NCI-H146 treated with DMSO at 0.1 percent for 48 hours (cell line): ENCODE results near the gene PAX5.
"Not testable (repeated sequence)": the region's sequence is repeated elsewhere in the genome, so short reads cannot be mapped to it uniquely, and the experiment has no call there.

Experiments used
- DNase-seq: peaks from one replicate; lab custom pipeline; 2025; ENCODE audit not compliant: unreplicated experiment; lab: John Stamatoyannopoulos, UW

PAX5 gene

DNA sequence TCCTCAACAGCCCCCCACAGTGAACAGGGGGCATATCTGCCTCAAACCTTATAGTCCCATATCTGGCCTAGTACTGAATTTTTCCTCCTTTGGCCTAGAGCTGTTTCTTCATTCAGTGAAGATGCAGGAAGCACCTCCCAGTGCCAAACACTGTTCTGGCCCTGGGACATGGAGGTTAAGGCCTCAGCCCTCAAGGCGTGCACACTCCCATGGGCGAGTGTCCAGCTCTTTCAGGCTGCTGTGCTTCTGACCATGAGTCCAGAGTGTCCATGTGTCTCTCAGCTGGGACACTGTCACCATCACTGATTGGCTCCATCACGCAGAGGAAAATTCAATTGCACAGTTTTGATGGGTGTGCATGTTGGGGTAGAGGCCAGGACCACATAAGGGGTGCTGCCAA, 151.5 kb downstream of the PAX5 start:
- no peak for DNase-seq

DNA sequence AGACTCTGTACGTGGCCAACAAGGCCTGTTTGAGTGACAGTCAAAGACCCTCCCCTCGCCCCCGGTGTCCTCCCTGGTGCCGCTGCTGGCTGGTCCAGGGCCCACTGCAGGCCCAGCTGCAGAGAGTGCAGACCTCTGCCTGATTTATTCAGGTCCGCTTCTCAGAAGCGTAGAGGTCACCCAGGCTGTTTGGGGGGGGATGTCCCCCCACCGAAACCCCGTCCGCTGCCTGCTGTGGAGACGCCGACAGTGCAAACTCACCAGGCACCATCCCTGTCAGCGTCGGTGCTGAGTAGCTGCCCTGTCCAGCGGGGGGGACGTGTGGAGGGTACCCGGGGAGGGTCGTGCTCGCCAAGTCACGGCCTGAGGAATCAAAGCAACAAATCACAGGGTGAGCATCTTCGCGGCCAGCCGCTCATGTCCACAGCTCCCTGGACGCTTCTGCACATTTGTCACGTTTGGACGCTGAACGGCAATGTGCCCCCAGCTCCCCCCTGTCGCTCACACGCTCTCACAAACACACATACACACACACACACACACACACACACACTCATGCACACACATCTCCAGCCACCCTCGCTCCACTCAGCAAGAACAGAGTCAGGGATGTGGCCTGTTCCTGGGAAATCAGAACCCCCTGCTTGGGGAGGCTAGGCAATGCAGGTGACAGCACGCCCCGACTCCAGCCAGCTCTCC, 152.2 kb downstream of the PAX5 start:
- no peak for DNase-seq

DNA sequence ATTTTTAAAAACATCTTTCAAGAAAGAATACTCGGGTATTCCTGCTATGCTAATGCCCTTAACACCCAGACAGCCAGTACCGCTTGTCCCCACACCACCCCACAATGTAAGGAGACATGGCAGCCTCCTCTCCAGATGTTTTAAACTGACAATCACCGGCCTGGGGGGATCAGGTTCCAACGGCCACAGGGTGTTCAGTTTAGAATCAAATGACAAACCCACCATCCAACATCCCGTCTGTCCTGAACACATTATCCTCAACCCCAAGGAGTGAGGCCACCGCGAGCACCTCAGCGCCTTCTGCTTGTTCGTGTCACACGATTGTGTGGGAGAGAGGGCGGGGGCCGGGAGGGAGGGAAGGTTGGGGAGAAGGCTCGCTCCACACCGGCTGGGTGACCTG, 152.8 kb downstream of the PAX5 start:
- DNase-seq, result no peak

DNA sequence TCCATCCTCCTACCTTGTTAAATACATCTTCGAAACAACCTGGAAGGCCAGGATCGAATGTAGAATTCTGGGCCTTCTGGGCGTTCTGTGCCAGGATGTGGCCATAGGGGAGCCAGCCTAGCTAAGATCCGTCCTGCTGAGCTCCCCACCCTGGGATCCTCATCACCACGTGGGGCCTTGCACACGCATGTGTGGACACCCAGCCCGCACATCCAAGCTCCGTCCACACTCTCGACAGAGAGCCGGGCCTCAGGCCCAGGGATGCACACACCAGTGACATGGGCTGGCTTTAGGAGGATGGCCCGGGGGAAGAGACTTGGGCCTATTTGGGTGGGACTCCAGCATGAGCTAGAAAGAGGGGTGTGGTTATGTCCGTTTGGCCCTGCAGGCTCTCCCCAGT, 154.0 kb downstream of the PAX5 start:
- DNase-seq, result no peak

DNA sequence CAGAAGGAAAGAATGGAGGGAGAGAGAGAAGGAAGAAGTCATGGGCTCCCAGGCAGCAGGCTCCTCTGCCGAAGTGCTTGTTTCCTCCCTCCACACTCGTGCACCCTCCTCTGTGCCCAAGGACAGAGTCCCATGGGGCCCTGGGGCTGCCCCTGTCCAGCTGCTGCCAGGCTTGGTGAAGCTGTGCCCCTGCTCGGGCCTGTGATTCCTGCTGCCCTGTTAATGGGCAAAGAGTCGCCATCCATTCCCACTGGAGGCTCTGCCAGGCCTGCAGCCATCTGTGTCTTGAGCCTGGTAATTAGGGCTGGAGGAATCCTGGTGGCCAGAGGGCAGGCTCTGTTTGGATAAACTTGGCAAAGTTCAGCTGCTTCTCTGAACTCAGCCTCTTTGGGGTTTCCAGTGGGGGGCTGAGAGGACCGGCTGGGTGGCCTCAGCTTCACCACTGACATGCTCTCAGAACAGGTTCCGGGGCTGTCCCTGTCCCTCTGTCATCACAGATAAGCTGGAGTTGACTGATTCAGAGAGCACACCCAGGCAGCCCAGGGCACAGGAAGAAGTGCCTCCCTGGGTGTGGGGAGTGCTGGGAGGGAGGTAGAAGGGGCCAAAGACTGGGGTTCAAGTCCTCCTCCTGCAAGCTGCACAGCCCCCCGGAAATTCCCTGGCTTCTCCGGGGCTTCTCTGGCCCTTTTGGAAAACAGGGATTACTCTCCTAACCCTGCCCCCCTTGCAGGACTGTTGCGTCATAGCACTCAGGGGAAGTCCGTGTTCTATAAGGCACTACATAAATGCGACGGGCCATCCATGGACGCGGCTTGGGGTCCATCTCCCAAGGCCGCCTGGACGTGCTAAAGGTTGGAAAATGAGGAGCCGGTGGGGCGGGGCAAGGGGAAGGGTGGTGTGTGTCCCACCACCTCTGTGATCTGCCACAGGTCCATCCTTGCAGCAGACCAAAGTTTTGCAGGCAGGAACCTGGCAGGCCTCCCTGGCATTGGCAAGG, 154.8 kb downstream of the PAX5 start:
- DNase-seq, result no peak

DNA sequence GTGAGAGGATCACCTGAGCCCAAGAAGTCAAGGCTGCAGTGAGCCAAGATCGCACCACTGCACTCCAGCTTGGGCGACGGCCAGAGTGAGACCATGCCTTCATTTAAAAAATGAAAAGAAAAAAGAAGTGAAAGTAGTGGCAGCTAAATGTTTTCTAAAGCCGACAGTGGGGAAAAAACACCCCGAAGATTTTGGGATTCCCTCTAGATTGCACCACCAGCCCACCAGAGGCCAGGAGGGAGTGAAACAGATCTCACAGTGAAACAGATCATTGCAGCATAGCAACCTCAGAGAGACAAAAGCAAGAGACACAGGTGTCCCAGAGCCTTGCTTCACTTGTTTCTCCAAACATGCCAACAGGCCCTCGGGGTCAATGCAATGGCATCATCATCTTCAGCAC, 156.8 kb downstream of the PAX5 start:
- DNase-seq, result no peak

DNA sequence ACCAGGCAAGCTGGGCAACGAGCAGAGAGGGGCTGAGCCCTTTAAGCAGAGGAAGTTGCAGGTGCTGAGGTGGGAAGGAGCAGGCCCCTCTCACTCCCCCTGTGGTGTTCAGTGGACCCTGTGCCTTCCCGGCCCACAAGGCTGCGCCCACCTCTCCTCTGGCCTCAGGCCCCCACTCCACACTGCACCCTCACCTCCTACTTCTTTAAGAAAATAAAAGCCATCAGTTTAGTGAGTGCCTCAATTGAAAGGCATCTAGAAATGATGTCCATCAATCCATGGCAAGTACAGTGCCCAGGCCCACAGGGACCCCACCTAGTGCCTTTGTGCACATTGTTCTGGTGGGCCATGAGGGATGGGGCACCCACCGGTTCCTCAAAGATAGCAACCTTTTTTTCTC, 158.0 kb downstream of the PAX5 start:
- no peak for DNase-seq

DNA sequence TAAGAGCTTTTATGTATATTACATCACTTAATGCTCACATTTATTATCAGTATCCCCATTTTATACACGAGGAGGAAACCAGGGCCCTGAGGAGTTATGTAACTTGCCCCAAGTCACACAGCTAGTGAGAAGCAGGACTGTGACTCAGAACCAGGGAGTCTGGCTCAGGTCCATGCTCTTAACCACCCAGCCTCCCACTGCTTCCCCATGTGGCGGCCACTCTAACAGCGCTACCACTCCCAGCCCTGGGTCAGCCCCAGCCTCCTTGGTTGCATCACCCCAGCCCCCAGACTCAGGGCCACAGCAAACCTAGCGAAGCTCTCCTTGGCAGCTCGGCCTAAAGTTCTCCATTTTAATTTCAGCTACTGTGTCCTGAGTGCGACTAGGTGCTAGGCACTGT, 159.1 kb downstream of the PAX5 start:
- no peak for DNase-seq

DNA sequence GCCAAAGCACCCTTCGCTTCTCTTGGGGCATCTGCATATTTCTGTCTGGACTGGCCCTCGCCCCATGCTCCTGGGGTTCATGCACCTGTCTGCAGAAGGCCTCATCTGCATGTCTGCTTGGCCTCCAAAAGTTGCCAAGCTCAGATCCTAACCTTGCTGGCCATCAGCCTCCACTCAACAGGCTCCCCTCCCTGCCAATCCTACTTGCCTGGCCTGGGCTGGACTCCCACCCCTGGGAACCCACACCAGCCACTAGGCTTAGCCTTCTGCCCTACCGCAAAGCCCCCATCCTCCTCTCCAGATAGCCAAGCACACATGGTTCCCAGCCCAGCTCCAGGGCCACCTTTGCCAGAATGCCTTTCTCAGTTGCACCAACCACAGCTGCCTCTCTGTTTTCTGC, 159.8 kb downstream of the PAX5 start:
- no peak for DNase-seq

DNA sequence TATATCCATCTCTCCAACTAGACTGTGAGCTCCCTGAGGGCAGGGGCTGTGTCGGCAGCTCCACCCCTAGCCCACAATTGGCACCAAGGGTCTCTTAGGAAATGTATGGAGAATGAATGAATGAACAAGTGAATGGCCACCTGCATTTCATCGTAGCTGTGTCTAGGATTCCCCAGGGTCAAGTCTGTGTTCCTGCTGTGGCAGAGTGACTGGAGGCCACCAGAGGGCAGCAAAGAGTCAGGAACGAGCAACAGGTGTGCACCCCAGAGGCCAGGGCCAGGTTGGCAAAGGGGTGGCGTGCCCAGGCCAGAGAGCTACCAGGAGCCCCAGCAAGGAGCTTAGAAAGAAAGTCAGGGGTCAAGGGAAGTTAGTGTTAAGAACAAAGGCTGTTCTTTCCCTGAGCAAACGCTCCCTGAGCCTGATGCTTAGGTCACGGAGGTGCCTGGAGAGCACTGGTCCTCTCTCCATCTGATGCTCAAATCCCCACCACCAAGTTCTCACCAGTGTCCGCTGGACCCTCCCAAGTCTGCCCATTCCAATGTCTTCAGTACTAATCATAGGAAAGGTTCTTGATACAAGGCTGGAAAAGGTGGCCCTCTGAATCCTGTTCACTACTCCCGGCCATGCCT, 160.7 kb downstream of the PAX5 start:
- peak; percentile 66 for DNase-seq

DNA sequence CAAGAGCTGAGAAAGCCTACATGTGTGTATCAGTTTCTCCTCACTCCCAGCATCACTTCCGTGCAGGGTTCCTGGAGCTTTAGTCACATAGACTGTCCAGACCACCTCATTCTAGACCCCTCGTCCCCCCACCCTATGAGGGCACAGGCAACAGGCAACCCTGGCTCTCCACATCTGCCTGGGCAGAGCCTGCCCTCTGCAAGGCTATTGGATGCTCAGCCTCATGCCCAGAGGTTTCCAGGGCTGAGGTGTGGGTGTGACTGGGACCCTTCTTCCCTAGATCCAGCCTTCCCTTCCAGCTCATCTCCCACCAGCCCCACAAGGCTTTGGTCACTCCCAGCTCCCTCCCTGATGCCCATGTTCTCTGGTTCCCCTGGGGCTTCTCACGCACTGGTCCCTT, 161.4 kb downstream of the PAX5 start:
- no peak for DNase-seq

DNA sequence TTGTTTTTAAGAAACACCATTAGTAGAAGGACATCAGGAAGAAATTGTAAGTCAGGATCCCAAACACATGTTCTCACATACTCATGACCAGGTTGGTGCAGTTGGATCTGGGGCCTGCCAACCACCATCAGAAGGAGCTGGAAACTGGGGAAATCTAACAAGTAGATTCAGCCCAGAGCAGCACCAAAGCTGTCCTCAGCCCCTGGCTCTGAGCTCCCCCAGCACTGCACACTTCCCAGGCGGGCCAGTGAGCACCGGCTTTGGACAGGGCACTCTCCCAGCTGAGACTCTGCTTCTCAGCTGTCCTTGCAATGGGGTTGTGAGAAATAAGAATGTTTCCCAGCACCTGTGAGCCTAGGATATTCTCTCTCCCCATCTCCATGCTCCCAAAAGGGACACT, 162.5 kb downstream of the PAX5 start:
- no peak for DNase-seq

DNA sequence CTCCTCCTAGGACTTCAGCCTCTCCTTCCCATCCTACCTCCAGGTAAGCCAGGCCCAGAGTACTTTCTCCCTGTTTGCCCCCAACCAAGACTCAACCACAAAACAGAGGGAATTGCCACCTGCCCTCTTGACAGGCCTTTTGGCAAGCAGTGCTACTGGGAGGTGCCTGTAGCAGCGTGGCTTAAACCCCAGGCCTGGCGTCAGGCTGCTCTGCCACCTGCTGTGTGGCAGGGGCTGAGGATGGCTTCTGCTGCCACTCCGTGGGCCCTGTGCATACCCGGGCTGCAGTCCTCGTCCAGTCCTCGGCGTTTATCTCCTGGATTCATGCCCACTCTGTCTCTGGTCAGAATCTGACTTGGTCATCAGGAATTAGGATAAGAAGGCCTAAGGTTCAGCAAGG, 163.1 kb downstream of the PAX5 start:
- peak; percentile 27 for DNase-seq

DNA sequence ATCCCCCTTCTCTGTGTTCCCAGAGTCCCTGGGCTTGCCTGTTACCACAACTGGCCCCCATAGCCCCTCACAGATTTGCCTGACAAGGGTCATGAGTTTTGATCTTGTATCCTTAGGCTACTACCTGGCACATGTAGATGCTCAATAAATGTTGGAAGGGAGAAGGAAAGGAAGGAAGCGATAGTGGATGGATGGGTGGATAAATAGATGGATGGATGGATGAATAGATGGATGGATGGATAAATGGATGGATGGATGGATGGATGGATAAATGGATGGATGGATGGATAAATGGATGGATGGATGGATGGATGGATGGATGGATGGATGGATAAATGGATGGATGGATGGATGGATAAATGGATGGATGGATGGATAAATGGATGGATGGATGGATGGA, 164.5 kb downstream of the PAX5 start:
- not testable (repeated sequence) for DNase-seq

DNA sequence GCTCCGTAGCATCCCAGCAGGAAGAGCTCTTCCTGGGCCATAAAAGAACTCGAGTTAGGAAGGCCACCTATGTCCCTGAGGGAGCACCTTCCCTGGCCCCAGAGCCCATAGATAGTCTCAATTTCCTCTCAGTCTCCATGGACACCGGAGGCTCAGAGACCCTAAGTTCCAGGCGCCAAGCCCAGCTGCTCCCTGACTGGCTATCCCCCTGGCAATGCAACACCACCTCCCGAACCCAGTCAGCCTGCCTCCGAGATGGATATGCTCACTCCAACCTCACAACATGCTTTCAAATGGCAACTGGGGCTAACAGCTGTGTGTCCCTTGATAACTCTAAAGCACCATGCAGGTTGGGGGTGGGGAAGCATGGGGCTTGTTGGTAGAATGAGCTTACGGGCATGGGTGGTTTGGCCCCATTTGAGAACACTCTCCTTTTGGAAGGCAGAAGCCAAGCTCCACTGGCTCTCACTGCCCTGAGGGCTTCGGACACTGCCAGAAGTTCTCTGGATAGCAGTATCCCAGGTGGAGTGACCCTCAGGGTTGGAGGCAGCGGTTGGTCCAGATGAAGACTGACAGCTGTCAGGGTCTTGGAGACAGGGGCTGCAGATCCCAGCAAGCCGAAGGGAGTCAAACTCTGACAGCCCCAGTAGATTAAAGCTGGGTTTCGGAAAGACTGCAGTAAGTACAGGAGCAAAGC, 165.3 kb downstream of the PAX5 start:
- DNase-seq, result no peak

DNA sequence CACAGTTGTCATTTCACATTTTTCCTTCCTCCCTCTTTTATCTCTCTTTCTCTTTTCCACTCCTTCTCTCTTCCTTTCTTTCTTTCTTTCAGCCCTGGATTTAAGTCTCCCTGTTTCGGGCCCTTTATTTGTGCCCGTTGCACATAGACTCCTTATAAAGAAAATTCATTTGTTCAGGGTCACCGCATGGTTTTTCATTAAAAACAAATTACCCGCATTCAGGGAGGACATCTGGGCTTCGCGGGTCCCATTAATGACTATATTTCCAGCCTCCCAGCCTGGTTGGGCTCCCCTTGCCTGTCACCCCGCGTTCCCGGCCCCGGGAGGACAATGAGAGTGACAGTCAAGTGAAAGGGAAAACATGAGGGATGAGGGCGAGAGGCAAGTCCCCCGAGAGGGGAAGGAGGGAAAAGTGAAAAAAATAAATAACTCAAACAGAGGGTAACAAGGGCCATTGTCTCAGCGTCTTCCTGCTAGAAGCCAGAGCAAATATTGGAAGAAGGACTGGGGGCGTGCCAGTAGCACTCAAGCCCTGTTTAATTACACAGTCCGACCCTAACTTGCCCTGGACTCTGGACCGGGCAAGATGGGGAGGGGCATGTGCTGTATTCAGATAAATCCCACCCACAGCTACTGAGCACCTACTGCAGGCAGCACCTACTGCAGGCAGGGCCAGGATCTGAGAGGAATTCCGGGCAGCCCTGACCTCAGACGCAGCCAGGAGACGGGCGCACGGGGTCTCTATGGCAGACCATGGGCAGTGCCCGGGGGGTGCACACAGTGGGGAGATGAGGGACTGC, 166.2 kb downstream of the PAX5 start:
- DNase-seq, result peak; percentile 88

DNA sequence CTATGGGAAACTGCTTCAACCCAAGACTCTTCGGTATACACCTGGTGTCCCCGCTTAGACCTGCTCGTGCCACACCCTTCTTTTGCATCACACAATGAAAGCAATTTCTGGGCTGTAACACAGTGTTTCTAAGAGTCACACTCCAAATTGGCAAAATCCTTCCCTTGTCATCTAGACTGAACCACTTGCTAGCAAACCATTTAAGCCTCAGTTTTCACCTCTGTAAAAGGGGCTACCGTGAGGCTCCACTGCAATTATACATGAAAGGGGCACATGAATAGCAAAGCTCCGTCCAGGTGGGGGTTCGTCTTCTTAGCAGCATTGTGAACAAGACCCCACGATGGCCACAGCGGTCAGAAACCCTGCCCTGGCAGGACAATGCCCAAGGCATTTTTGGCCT, 166.8 kb downstream of the PAX5 start:
- no peak for DNase-seq

DNA sequence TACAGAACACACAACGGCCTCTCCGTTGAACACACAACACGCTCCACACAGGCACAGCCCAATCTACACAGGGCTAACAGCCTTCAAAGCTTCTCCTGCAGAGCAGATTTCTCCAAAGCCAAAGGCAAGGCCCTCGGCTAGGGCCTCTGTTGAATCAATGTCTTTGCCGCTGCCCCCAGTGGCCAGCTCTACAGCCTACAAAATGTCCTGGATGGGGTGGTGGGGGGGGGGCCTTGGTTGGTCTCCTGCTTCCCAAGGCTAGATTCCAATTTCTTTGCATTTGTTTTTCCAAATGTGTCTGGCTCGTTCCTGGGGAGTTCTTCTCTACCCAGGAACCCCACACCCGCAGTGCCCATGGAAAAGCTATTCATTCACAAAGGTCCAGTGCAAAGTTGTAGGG, 167.2 kb downstream of the PAX5 start:
- DNase-seq, result no peak

DNA sequence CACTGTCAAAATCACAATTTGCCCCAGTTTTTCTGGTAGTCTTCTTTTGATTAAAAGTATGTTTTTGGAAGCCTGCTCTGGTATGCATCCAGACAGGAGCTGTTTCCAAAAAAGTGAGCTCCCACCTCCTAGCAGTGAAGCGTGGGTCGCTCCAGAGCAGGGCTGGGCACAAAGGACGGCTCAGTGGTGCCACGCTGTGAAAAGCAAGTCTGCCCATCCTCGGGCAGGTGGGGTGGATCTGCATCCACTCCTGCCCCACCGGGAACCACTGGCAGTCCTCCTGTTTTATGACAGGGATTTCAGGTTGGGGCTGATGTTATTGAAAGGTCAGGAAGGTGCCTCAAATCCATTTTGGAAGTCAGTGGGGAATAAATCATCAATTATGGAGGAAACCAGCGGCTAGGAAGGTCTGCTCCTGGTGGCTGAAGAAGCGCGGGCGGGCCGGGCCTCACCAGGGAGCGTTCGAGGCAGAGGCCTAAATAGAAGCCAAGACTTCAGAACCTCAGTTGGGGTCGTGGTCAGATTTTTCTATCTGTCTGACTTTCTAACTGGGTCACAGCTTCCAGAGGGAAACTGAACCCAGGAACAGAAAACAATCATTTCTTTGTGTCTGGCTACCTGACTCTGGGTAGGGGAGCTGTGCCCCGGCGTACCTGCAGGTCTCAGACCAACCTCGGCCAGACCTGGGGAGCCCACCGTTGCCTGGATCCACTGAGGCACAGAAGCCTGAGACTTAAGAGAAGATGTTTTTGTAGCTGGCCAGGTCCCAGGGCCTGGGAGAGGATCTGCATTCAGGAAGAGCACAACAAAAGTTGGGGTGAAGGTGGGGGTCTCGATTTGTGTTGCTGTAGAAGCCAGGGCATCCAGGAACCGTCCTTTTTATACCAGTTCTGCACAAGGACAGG, 168.1 kb downstream of the PAX5 start:
- DNase-seq, result no peak
